HG03108 (cell line): ENCODE measurements around the gene PLBD1.

ENCODE experiments used
- ATAC-seq: cut with Tn5 transposase; IDR thresholded peaks from one replicate; pipeline ENCODE4 v1.9.1; 2021; ENCODE audit warnings: moderate library complexity; ENCODE audit not compliant: unreplicated experiment

The PLBD1 gene

GRCh38 chr12:14571779-14572178 lies 4.1 kb upstream of the PLBD1 start:
- no peak for ATAC-seq

- ATAC-seq, result no peak
These were observed 2.5 kb upstream of the PLBD1 start for GRCh38 chr12:14570231-14570630.

DNA sequence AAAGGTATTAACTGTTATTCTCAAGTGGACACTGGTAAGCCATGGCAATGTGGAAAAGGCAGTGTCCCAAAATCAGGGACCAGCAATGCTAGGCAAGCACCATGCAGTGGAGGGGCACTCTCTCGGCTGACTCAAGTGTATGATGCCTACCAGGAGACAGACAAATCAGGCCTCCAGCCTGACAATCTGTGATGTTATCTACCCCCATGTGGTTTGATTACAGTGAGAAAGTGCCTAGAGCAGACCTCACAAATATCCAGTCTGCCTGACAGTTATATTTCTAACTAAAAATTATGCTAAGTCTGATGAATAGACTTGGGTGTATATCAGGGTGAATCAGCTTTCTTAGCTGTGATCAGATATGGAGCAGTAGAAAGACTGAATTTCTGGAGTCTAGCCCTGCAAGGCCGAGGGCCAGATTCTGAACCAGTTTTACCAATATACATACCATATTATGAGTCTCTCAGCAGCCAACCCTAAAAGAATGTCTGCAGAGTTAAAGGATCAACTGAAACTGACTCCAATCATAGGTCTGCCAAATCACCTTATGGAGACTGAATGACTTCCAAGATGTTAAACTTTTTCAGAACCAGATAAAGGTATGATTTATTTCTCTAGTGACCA lies 3.2 kb downstream of the PLBD1 start:
- no peak for ATAC-seq

DNA sequence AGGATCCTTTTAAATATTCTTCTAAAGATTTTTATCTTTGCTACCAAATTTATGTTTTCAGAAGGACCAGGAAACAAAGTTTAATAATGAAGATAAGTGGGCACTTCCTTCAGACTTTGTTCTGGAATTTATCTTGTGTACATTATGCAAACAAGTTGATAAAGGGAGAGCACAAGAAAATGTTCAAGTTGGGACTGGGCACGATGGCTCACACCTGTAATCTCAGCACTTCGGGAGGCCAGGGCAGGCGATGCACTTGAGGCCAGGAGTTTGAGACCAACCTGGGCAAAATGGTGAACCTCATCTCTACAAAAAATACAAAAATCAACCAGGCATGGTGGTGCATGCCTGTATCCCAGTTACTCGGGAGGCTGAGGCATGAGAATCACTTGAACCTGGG lies 4.6 kb downstream of the PLBD1 start:
- ATAC-seq, result no peak

GRCh38 chr12:14562279-14562678 lies 5.4 kb downstream of the PLBD1 start:
- no peak for ATAC-seq

DNA sequence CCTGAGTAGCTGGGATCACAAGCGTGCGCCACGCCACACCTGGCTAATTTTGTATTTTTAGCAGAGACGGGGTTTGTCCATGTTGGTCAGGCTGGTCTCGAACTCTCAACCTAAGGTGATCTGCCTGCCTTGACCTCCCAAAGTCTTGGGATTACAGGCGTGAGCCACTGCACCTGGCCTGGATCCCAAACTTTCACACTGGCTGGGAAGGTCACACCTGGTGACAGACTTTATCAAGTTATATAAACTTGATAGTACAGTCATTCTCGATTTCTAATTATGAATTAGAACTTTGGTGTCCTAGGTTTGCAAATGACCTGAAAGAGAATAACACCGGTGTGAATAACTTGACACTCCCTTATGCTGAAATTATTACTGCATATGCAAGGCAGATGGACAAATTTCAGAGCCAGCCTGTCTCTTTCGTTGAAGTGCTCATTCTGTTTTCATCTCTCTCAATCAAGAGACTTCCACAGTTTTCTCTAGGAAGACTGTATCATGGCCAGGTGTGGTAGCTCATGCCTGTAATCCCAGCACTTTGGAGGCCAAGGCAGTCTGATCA lies 5.9 kb downstream of the PLBD1 start:
- ATAC-seq, result no peak

- no peak for ATAC-seq
These were observed 6.6 kb downstream of the PLBD1 start for GRCh38 chr12:14560904-14561574.

- no peak for ATAC-seq
These were observed 9.2 kb downstream of the PLBD1 start for GRCh38 chr12:14558473-14558959.

DNA sequence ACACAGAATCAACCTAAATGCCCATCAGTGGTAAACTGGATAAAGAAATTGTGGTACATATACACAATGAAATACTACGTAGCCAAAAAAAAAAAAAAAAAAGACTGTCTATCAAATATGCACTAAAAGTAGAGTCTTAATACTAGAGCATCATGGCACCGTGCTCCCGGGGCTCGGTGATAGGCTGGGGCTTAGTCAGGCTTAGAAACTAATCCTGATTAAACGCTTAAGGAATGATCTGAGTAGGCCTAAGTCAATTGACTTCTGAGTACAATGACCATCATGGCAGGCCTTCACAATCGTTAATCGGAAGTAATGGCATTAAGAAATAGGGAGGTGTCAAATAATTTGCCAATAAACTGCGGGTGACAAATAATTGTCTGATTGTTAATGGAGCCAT lies 9.7 kb downstream of the PLBD1 start:
- no peak for ATAC-seq

DNA sequence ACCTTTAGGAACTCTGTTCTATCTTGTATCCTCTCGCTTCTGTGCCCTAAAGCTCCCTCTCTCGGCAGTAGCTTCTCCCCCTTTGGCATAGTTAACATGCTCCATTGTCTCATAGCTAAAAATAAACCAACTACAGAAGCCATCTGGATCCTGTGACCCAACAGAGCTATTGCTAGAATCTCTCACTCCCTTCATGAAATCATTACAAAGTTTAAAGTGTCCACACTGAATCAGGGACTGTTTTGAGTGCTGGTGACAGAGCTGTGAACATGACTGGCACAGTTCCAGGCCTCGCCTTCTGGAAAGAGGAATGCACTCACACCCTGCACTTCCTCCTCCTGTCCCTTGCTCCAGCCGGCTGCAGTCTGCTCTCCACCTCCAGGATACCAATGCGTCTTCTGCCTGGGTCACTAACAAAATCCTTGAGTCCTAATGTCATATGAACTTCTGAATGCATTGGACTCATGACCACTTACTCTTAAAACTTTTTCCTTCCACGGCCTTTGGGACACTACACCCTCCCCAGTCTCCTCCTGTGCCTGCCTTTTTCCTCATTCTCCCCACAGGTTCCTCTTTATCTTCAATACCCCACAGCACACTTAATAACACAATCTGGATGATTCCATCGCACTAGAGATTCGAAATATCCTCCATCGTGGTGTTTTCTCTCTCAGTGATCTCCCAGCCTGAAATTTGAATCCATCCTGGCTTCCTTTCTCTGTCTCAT lies 13.2 kb downstream of the PLBD1 start:
- no peak for ATAC-seq

- ATAC-seq, result no peak
These were observed 19.1 kb downstream of the PLBD1 start for GRCh38 chr12:14548609-14549008.

- no peak for ATAC-seq
These were observed 20.1 kb downstream of the PLBD1 start for GRCh38 chr12:14547571-14547970.

GRCh38 chr12:14545144-14546124 lies 22.2 kb downstream of the PLBD1 start:
- ATAC-seq, result no peak

- ATAC-seq, result no peak
These were observed 26.8 kb downstream of the PLBD1 start for GRCh38 chr12:14540801-14541462.

GRCh38 chr12:14537088-14537487 lies 30.6 kb downstream of the PLBD1 start:
- ATAC-seq, result no peak

DNA sequence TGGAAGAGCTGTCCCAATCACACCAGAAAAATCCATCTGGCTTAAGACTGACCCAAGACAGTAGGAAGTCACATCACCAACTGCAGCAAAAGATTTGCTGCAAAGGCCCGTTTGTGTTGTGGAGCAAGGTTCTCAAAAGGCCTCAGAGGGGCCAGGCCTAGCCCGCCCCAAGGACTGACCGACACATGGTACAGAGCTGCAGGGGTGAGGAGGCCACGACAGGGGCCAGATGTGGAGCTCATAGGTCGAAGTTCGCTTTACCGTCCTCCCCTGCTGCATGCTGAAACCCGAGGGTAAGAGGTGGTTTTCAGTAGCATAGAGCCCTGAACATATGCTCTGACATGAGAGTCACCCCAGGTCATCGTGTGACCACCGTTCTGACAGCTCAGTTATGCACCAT lies 35.5 kb downstream of the PLBD1 start:
- ATAC-seq, result no peak

DNA sequence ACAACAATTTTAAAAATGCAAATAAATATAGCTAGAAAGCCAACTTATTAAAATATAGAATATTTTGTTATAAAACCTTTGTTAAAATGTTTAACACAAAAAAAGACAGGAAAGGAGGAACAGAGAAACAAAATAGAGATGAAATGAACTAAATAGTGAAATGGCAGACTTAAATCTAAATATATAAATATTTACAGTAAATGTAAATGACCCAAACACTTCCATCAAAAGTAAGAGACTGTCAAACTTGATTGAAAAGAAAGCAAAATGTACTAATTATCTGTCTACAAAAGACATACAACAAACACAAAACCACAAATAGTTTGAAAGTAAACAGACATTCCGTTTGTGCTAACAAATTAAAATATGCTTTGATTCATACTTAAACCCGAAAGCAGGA lies 41.7 kb downstream of the PLBD1 start:
- no peak for ATAC-seq

DNA sequence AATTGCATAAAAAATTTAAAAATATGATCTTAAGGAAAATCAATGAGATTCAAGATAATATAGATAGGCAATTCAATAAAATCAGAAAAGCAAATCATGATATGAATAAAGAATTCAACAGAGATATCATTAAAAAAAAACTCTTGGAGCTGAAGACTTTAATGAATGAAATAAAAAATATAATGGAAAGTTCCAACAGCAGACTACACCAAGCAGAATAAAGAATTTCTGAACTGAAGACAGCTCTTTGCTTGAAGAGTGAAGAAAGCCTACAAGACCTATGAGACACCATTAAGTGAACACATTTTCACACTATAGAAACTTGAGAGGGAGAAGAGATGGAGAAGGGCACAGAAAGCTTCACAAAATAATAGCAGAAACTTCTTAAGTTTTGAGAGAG lies 45.9 kb downstream of the PLBD1 start:
- no peak for ATAC-seq

DNA sequence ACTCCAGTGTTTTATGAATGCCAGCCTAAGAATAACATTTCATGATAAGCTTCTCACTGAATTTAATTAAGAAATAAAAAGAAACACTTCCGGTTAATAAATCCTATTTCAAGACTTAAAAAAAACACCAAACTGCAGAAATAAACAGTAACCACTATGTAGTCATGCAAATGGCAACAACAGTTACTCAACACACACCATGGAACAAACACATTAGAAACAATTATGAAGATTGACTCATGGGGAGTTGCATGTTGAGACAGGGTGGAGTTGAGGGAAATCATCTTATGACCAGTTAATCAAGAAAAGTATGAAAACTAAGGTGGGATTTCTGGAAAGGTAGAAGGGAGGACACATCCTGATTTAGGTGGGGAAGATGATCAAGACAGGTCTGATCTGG lies 52.7 kb downstream of the PLBD1 start:
- no peak for ATAC-seq
